Measurements from ENCODE around the gene PLD5.

PLD5 gene

GRCh38 chr1:242162140-242162539 lies 362.4 kb downstream of the PLD5 start:
- TF ChIP-seq CTCF (conservative IDR thresholded peaks at IDR 0.05; ENCODE audit: low read length): no peak
- no peak for DNase-seq (ENCODE audit: low read depth)
- no peak overlapping the region for H3K4me3 ChIP-seq (ENCODE audit: low read length)

- TF ChIP-seq CTCF (conservative IDR thresholded peaks at IDR 0.05; ENCODE audit: low read length): no peak
- peak; percentile 48 for DNase-seq (ENCODE audit: low read depth)
- no peak overlapping the region for H3K4me3 ChIP-seq (ENCODE audit: low read length)
Measured at GRCh38 chr1:242147096-242147976, 377.2 kb downstream of the PLD5 start.

GRCh38 chr1:242146652-242147051 lies 377.8 kb downstream of the PLD5 start:
- H3K4me3 ChIP-seq (ENCODE audit: low read length): no peak overlapping the region
- no peak for DNase-seq (ENCODE audit: low read depth)
- no peak for TF ChIP-seq CTCF (conservative IDR thresholded peaks at IDR 0.05; ENCODE audit: low read length)

- H3K4me3 ChIP-seq (ENCODE audit: low read length): no peak overlapping the region
- no peak for TF ChIP-seq CTCF (conservative IDR thresholded peaks at IDR 0.05; ENCODE audit: low read length)
- DNase-seq (ENCODE audit: low read depth): no peak
Measured at GRCh38 chr1:242140836-242141235, 383.7 kb downstream of the PLD5 start.

- no peak for DNase-seq (ENCODE audit: low read depth)
- H3K4me3 ChIP-seq (ENCODE audit: low read length): no peak overlapping the region
- TF ChIP-seq CTCF (conservative IDR thresholded peaks at IDR 0.05; ENCODE audit: low read length): no peak
Measured at GRCh38 chr1:242139986-242140385, 384.5 kb downstream of the PLD5 start.

GRCh38 chr1:242139442-242139841 lies 385.1 kb downstream of the PLD5 start:
- no peak for DNase-seq (ENCODE audit: low read depth)
- no peak overlapping the region for H3K4me3 ChIP-seq (ENCODE audit: low read length)
- no peak for TF ChIP-seq CTCF (conservative IDR thresholded peaks at IDR 0.05; ENCODE audit: low read length)

- no peak overlapping the region for H3K4me3 ChIP-seq (ENCODE audit: low read length)
- no peak for DNase-seq (ENCODE audit: low read depth)
- no peak for TF ChIP-seq CTCF (conservative IDR thresholded peaks at IDR 0.05; ENCODE audit: low read length)
Measured at GRCh38 chr1:242133796-242134195, 390.7 kb downstream of the PLD5 start.
